ENCODE data around the gene RAC3. TPM values are rescaled to one million over a fixed set of nuclear protein-coding genes. Genes with fewer than 3 reads are reported as not detected.

The RAC3 gene
- total RNA-seq, 4 donors from 2014 or later: 2.4 to 14.7 (median 5.4) TPM

DNA sequence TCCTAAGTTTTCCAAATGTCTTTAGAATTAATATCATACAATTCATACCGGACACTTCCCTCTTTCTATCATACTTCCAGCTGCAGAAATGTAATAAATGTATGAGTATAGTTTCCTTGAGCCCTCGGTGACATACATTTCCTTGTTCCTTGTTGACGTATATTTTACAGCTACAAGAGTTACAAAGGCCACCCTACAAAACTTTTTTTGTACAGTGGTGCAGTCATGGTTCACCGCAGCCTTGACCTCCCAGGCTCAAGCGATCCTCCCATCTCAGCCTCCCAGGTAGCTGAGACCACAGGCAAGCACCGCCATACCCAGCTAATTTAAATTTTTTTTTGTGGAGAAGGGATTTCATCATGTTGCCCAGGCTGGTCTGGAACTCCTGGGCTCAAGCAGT is 41.3 kb downstream of the RAC3 start:
- 84 to 86% methylated on average over 6 of the region's 6 CpGs for WGBS, 2 donors
- H3K9me3 ChIP-seq: no peaks in the 10 kb centered on the region
- H3K4me1 ChIP-seq: peaks cover 0 to 9% (median 1%) of the 10 kb centered on the region in 4 donors
- no peak overlapping the region for H3K4me3 ChIP-seq
- TF ChIP-seq EP300 (IDR thresholded peaks at IDR 0.05): no peak
- TF ChIP-seq, protein P1, sequence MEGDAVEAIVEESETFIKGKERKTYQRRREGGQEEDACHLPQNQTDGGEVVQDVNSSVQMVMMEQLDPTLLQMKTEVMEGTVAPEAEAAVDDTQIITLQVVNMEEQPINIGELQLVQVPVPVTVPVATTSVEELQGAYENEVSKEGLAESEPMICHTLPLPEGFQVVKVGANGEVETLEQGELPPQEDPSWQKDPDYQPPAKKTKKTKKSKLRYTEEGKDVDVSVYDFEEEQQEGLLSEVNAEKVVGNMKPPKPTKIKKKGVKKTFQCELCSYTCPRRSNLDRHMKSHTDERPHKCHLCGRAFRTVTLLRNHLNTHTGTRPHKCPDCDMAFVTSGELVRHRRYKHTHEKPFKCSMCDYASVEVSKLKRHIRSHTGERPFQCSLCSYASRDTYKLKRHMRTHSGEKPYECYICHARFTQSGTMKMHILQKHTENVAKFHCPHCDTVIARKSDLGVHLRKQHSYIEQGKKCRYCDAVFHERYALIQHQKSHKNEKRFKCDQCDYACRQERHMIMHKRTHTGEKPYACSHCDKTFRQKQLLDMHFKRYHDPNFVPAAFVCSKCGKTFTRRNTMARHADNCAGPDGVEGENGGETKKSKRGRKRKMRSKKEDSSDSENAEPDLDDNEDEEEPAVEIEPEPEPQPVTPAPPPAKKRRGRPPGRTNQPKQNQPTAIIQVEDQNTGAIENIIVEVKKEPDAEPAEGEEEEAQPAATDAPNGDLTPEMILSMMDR (IDR thresholded peaks at IDR 0.05): no peak
- no peak for TF ChIP-seq POLR2A (IDR thresholded peaks at IDR 0.05)
- DNase-seq (ENCODE audit: low spot score in 2 of 2): no peak
- H3K36me3 ChIP-seq: no peaks in the 10 kb centered on the region
- no peak overlapping the region for H3K27ac ChIP-seq
- no peaks in the 10 kb centered on the region for H3K27me3 ChIP-seq

DNA sequence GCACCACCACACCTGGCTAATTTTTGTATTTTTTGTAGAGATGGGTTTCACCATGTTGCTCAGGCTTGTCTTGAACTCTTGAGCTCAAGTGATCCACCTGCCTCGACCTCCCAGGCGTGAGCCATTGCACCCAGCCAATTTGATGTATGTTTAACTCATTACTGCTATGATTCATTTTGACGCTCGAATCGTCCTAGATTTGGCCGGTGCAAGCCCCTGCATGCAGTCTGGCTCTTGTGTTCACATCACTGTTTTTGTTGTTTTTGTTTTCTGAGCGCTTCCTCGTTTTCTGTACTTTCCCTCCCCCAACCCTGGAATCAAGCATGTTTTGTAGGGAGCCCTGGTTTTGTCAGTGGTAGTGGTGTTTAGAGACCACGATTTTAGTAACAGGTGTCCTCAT is 42.0 kb downstream of the RAC3 start:
- Histone ChIP-seq H3K4me3 (no peak overlapping the region), H3K9me3 (no peaks in the 10 kb centered on the region), H3K27me3 (no peaks in the 10 kb centered on the region), H3K4me1 (peaks cover 0 to 15% (median 4%) of the 10 kb centered on the region in 4 donors), H3K27ac (no peak overlapping the region), H3K36me3 (peaks cover 0 to 2% (median 0%) of the 10 kb centered on the region in 3 donors)
- no peak for TF ChIP-seq EP300 (IDR thresholded peaks at IDR 0.05)
- TF ChIP-seq, protein P1 (IDR thresholded peaks at IDR 0.05): no peak
- TF ChIP-seq POLR2A (IDR thresholded peaks at IDR 0.05): no peak
- DNase-seq (ENCODE audit: low spot score in 2 of 2): no peak
- WGBS, 2 donors: 83 to 91% methylated on average over 9 of the region's 9 CpGs

DNA sequence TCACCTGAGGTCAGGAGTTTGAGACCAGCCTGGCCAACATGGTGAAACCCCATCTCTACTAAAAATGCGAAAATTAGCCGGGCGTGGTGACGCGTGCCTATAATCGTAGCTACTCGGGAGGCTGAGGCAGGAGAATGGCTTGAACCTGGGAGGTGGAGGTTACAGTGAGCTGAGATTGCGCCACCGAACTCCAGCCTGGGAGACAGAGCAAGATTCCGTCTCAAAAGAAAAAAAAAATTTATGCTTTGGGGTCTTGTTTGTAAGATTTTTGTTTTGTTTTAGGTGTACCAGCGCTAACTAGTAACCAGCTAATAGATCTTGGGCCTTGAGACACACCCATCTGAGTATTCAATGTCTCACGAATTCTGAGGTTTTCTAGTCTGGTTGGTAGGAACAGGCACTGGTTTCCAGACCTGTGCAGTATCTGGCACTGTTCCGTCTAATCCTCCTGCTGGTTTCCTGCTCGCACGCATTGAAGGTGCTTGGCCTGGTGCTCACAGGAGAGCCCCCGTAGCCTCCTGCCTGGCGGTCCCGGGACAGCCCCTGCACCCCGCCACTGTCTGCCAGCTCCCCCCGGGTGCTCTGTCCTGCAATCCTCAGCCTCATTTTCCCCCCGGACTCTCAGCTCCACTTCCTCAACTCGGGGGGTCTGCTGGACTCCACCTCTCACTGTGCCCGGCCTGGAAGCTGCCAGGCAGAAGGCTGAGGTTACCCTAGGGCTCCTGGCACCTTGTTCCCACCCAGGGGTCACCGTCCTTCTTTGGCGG is 44.7 kb downstream of the RAC3 start:
- WGBS, 2 donors: 78 to 81% methylated on average over 25 of the region's 25 CpGs
- no peaks in the 10 kb centered on the region for H3K27me3 ChIP-seq
- TF ChIP-seq EP300 (IDR thresholded peaks at IDR 0.05): no peak
- TF ChIP-seq, protein P1 (IDR thresholded peaks at IDR 0.05): no peak
- TF ChIP-seq POLR2A (IDR thresholded peaks at IDR 0.05): no peak
- H3K36me3 ChIP-seq: peaks cover 0 to 30% (median 6%) of the 10 kb centered on the region in 3 donors
- peaks cover 0 to 22% (median 5%) of the 10 kb centered on the region in 4 donors for H3K4me1 ChIP-seq
- no peaks in the 10 kb centered on the region for H3K9me3 ChIP-seq
- DNase-seq (ENCODE audit: low spot score in 2 of 2): no peak
- no peak overlapping the region for H3K4me3 ChIP-seq
- H3K27ac ChIP-seq: no peak overlapping the region

DNA sequence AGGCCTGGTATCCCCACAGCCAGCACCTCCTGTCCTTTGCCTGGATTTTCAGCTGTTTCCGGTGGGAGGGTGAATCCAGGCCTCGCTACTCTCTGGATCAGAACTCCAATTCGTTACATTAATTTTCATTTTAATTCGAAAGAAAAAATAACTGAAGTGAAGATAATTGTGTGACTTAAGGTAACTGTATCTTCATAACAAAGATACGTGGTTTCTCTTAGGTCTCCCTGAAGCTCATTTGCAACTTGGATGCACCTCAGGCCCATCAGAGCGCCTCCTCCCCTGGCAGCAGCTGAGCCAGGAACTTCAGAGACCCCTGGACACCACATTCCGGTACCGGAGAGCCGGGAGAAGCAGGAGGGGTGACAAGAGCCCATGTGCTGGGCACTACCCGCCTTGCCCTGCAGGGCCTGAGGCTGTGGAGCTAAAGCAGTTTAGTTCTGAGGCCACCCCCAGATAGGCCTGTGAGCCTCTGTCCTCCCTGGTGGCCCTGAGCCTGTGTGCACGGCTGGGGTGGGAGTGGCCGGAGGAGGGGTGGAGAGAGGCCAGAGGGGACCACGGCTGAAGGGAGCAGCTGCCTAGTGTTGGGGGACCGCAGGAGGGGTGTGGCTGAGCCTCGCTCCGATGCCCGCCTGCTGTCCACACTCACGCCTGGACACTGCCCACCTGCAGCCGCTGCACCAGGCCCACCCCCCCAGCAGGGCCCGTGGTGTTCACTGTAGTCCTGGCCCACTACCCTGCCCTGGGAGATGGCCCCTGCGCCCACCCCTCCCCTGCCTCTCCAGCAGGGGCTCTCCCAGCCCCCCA is 45.5 kb downstream of the RAC3 start:
- TF ChIP-seq POLR2A (IDR thresholded peaks at IDR 0.05): no peak
- TF ChIP-seq, protein P1 (IDR thresholded peaks at IDR 0.05): peak in 1 of 5 experiments; percentile 17
- H3K9me3 ChIP-seq: no peaks in the 10 kb centered on the region
- H3K36me3 ChIP-seq: peaks cover 0 to 38% (median 8%) of the 10 kb centered on the region in 3 donors
- H3K4me1 ChIP-seq: peaks cover 0 to 22% (median 5%) of the 10 kb centered on the region in 4 donors
- no peaks in the 10 kb centered on the region for H3K27me3 ChIP-seq
- peak overlapping the region in 2 of 4 donors; percentile 72 to 77 for H3K27ac ChIP-seq
- H3K4me3 ChIP-seq: no peak overlapping the region
- no peak for DNase-seq (ENCODE audit: low spot score in 2 of 2)
- WGBS, 2 donors: 51 to 58% methylated on average over 15 of the region's 21 CpGs

Measured in tibial nerve (tissue), 4 donors.